ENCODE results near the gene SUPT6H.
"Not testable (repeated sequence)": the region's sequence is repeated elsewhere in the genome, so short reads cannot be mapped to it uniquely, and the experiment has no call there.

Gene SUPT6H

GRCh38 chr17:28719021-28719433 is 57.0 kb downstream of the SUPT6H start:
- DNase-seq (ENCODE audit: low read depth in 2 of 2), result no peak

GRCh38 chr17:28720247-28720996 is 58.4 kb downstream of the SUPT6H start:
- no peak for DNase-seq (ENCODE audit: low read depth in 2 of 2)

- not testable (repeated sequence) for DNase-seq (ENCODE audit: low read depth in 2 of 2)
Measured at GRCh38 chr17:28720997-28721329, 59.0 kb downstream of the SUPT6H start.

DNA sequence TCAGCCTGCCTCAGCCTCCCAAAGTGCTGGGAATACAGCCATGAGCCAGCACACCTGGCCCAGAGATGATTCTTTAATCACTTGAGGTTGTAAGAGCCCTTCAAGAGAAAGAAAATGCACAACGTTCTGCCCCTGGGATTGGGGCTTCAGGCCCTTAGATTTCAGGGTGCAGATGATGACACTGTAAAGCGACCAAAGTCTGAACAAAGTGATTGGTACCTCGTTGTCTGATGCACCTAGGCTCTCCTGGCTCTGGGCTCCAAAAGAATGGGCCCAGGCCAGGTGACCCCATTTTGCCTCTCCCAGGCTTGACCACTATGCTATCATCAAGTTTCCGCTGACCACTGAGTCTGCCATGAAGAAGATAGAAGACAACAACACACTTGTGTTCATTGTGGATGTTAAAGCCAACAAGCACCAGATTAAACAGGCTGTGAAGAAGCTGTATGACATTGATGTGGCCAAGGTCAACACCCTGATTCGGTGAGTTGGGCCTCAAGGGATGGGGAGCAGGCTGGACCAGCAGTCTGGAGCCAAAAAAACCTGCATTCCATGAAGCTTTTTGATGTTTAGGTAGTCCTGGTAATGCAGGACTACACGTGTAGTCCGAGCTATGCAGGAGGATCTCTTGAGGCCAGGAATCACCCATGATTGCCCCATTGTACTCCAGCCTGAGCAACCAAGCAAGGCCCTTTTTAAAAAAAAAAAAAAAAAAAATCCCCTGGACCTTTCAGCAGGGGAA is 60.6 kb downstream of the SUPT6H start:
- DNase-seq (ENCODE audit: low read depth in 2 of 2), result no peak

DNA sequence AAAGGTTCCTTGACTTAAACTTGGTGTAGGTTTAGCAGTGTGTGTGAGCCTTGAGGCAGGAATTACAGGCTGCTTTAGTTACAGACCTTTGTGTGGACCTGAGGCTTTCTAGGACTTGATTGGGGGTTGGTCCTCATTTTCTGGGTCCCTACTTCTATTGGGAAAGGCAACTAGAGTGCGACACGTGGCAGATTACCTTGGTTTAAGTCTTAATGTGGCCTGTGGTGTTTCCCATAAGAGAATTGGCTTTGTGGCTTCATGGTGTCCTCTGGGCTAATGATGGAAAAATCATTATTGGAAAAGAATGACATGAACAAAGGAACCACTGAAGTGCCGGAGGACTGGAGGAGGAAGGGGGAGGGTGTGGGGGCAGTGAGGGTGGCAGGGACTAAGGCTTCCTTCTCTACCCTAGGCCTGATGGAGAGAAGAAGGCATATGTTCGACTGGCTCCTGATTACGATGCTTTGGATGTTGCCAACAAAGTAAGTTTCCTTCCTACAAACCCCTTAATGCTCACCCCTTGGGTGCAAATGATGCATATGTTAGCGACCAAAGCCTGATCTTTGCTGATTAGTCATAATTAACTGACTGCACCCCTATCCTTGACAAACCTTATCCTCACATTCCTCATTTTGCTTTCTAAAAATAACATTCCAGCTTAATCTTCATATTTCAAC is 61.3 kb downstream of the SUPT6H start:
- no peak for DNase-seq (ENCODE audit: low read depth in 2 of 2)

- not testable (repeated sequence) for DNase-seq (ENCODE audit: low read depth in 2 of 2)
Measured at GRCh38 chr17:28723836-28724499, 62.0 kb downstream of the SUPT6H start.

DNA sequence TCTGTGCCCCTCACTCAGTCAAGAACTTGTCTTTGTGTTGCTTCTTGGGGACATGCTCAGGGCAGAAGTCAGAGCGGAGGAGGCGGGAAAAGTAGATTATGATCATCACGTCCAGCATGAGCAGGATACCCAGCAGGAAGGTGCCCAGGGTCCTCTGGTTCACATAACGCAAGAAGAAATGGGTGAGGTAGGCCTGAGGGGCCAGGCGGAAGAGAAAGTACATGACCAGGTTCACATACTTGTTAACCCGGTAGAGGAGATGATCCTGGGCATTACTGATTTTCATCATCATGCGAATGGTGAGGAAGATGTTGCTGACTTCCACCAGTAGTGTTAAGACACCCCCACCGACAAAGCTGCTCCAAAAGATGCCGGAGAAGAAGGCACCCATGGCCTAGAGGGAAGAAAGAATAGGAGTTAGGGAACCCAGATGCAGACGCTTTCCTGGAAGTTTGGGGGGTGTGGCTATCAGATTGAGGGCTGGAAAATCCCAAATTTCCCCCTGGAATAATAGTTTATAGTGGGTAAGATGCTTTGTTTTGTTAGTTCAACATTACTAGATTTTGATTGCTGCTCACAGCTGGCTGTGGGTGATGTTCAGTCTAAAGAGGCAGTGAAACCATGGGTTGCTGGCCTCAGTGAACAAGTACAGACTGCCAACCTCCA is 62.6 kb downstream of the SUPT6H start:
- DNase-seq (ENCODE audit: low read depth in 2 of 2), result no peak

DNA sequence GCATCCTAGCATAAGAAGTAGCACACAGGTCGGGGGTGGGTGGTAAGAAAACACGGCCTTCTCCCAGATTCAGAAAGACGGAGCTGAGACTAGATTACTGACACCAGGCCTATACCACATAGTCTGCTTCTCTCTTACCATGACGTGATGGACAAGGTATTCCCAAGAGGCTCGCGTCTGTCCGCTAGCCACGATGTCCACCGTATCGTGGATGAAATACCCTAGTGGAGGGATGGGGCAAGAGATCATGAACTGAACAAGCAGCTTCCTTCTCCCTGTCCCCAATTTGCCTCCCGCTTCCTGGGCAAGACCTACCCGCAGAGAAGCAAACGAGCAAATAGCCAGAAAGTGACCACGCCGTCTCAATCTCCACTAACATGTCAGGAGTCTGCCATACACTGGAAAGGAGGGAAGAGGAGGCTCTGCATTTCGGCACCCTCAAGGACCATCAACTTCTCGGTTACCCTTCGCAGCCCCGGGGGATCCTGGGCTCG is 63.2 kb downstream of the SUPT6H start:
- no peak for DNase-seq (ENCODE audit: low read depth in 2 of 2)

- DNase-seq (ENCODE audit: low read depth in 2 of 2), result no peak
Measured at GRCh38 chr17:28725660-28726225, 63.7 kb downstream of the SUPT6H start.

DNA sequence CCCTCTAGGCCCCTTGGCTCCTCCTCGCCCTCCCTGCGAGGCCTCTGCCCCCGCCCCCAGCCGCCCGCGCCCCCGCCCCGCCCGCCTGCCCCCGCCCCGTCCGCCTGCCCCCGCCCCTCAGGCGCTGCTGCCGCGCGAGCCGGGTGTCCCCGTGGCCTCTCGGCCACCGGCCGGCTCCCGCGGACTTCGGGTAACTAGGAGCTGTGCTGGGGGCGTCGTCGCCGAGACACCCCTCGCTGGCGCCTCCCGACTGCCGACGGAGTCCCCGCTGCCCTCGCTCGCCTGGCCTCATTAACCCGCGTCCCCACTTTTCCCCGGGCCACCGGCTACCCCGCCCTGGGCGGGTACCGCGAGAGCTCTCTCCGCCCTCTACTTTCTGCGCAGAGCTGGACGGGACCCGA is 64.2 kb downstream of the SUPT6H start, which contains the start of gene TLCD1:
TLCD1 (minus strand) TSS at position 8 of the 401 bp plus-strand sequence. CDS start 136 bp downstream, outside the sequence.
- DNase-seq (ENCODE audit: low read depth in 2 of 2), result peak in 1 of 2 donors; percentile 50

DNA sequence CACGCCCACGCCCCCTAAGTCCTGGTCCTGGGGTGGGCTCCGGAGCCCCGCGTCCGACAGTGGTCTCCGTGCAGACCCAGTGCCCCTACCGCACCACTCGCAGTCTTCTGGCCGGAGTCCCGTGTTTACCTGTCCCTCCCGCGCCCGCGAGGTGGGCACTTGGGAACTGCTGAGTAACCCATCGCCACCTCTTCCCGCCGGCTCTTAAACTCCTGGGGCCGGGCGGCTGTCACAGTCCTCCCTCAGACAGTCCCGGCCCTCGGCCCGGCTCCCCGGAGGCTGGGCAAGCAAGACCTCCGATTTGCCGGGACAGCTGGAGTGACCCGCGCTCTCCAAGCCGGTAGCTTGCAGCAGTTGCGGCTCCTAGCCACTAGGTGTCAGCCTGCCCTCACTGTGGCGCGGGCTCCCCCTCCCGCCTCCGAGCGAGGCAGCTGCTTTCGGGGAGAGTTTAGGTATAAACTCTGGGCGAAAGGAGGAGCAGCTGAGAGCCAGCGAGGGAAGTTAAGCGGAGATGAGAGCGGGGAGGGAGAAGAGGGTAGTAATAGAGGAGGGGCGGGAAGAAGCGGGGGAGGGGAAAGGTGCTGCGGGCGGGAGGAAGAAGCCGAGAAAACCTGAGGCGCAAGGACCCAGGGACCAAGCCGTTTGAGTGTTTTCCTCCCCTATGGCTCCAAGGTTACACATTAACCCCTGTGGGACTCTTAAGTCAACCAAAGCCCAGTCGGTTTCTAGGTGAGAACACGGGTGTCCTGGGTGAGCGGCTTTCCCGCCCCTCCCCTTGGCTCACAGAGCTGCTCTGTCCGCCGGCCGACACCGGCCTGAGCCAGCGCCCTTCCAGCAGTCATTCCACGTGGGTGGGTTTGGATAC is 64.9 kb downstream of the SUPT6H start:
- peak; percentile 79 to 82 for DNase-seq (ENCODE audit: low read depth in 2 of 2)

GRCh38 chr17:28728364-28729200 is 66.6 kb downstream of the SUPT6H start, which contains the start of gene NEK8:
TSS of gene NEK8 (plus strand) at chr17:28728788. CDS start at chr17:28728814, 26 bp downstream.
- DNase-seq (ENCODE audit: low read depth in 2 of 2), result peak; percentile 90 to 95

GRCh38 chr17:28729950-28730330 is 67.9 kb downstream of the SUPT6H start:
- DNase-seq (ENCODE audit: low read depth in 2 of 2), result no peak

DNA sequence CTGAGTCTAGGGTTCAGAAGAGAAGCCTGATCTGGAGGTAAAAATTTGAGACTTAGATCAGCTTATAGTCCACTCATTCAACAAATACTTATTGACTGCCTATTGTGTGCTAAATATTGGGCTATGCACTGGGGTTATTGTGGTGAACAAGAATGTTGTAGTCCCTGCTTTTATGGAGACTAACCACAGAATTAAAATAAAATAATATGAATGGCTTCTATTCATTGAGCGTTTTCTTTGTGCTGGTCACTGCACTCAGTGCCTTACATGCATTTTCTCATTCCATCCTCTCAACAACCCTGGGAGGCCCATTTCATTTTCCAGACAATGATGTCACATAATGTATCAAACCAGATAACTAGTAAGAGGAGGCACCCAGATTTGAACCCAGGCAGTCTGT is 71.3 kb downstream of the SUPT6H start:
- DNase-seq (ENCODE audit: low read depth in 2 of 2), result no peak

DNA sequence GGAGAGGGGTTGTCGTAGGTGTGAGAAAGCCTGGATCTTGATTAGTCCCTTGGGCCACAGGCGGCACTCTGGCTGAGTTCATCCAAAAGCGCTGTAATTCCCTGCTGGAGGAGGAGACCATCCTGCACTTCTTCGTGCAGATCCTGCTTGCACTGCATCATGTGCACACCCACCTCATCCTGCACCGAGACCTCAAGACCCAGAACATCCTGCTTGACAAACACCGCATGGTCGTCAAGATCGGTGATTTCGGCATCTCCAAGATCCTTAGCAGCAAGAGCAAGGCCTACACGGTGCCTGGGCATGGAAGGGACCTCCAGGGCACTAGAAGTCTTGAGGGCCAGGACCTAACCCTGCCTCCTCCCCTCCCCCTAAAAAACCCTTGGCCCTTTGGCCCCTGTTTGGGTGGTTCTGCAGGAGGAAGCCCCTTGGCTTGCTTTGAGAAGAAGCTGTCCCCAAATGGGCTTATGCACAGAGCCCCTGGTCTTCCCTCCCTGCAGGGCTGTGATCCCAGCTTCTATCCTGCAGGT is 72.8 kb downstream of the SUPT6H start:
- no peak for DNase-seq (ENCODE audit: low read depth in 2 of 2)

DNA sequence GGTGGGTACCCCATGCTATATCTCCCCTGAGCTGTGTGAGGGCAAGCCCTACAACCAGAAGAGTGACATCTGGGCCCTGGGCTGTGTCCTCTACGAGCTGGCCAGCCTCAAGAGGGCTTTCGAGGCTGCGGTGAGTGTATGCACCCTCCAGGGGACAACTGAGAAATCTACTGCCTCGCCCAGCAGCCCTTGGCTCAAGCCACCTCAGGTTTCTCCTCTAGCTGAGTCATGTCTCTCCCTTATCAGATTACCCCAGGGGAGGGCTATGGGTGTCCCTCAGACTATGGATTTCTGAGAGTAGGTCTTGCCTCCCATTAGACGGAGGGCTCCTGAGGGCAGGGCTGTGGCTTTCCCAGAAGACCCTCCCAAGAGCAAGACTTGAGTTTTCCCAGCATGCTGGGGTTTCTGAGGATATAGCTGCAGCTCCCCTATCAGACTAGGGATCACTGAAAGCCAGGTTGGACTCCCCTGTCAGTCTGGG is 73.3 kb downstream of the SUPT6H start:
- no peak for DNase-seq (ENCODE audit: low read depth in 2 of 2)

DNA sequence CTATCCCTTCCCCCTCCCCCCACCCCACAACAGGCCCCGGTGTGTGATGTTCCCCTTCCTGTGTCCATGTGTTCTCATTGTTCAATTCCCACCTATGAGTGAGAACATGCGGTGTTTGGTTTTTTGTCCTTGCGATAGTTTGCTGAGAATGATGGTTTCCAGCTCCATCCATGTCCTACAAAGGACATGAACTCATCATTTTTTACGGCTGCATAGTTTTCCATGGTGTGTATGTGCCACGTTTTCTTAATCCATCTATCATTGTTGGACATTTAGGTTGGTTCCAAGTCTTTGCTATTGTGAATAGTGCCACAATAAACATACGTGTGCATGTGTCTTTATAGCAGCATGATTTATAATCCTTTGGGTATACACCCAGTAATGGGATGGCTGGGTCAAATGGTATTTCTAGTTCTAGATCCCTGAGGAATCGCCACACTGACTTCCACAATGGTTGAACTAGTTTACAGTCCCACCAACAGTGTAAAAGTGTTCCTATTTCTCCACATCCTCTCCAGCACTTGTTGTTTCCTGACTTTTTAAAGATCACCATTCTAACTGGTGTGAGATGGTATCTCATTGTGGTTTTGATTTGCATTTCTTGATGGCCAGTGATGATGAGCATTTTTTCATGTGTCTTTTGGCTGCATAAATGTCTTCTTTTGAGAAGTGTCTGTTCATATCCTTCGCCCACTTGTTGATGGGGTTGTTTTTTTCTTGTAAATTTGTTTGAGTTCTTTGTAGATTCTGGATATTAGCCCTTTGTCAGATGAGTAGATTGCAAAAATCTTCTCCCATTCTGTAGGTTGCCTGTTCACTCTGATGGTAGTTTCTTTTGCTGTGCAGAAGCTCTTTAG is 74.1 kb downstream of the SUPT6H start:
- DNase-seq (ENCODE audit: low read depth in 2 of 2), result not testable (repeated sequence)

- no peak for DNase-seq (ENCODE audit: low read depth in 2 of 2)
Measured at GRCh38 chr17:28737316-28737715, 75.3 kb downstream of the SUPT6H start.
